H1 (cell line): ENCODE results near the gene AMN. TPM values are rescaled to one million over a fixed set of nuclear protein-coding genes. Genes with fewer than 3 reads are reported as not detected.

Experiments used
- CTCF ChIA-PET: fragments of 300-600 bp; sonication (Branson Sonifier 250); formaldehyde crosslinking; loops from one replicate; lab custom pipeline; 2021; ENCODE audit not compliant: partially characterized antibody; lab: Charles Lee
- POLR2A ChIA-PET: fragments of 300-600 bp; sonication (Branson Sonifier 250); formaldehyde crosslinking; loops from one replicate; lab custom pipeline; 2021; ENCODE audit warnings: inconsistent platforms; ENCODE audit not compliant: partially characterized antibody; lab: Charles Lee
- DNase-seq, 2 experiments: peaks; one replicate each; pipeline versions ENCODE4 v3.0.0 to v3.0.0-alpha.2; 2010 to 2022; ENCODE audit warnings: low spot score in 2 of 2, low read depth in 1 of 2, mixed read lengths in 1 of 2
- FAIRE-seq: peaks from 2 replicates; lab custom pipeline; 2011; peaks lifted over from hg19 to GRCh38; lab: Jason Lieb, UNC
- H2AFZ ChIP-seq: 2 replicates; pipeline ENCODE4 v1.8.1; 2012; ENCODE audit warnings: low read length, inconsistent platforms
- H2AK5ac ChIP-seq: 2 replicates; pipeline ENCODE4 v1.6.1; 2013; ENCODE audit warnings: low read depth, low read length
- H2BK120ac ChIP-seq: replicated peaks from 2 replicates; pipeline ENCODE3; 2013; ENCODE audit warnings: low read depth, low read length, inconsistent platforms
- H2BK12ac ChIP-seq: 2 replicates; pipeline ENCODE4 v1.6.1; 2013; ENCODE audit warnings: low read depth, low read length
- H2BK15ac ChIP-seq: 2 replicates; pipeline ENCODE4 v1.6.1; 2013; ENCODE audit warnings: low read length
- H2BK20ac ChIP-seq: 2 replicates; pipeline ENCODE4 v1.6.1; 2013; ENCODE audit warnings: low read length
- H2BK5ac ChIP-seq: 2 replicates; pipeline ENCODE4 v1.6.1; 2013; ENCODE audit warnings: low read depth, low read length
- H3K14ac ChIP-seq: 2 replicates; pipeline ENCODE4 v1.6.1; 2013; ENCODE audit warnings: inconsistent platforms; ENCODE audit not compliant: insufficient read length
- H3K18ac ChIP-seq: 2 replicates; pipeline ENCODE4 v1.6.1; 2013; ENCODE audit warnings: low read length; ENCODE audit errors: extremely low read depth
- H3K23ac ChIP-seq: 2 replicates; pipeline ENCODE4 v1.6.1; 2013; ENCODE audit warnings: inconsistent platforms; ENCODE audit not compliant: insufficient read length
- H3K23me2 ChIP-seq: 2 replicates; pipeline ENCODE4 v1.6.1; 2013; ENCODE audit warnings: low read depth, low read length
- H3K27ac ChIP-seq: 2 replicates; pipeline ENCODE4 v1.6.1; 2011; ENCODE audit warnings: low read depth, low read length, inconsistent platforms
- H3K27me3 ChIP-seq, 4 experiments: replicated peaks in 1 of 4; 1 replicate in 1 of 4; 2 replicates in 3 of 4; pipeline versions ENCODE4 v1.6.1 to v1.8.1; 2011 to 2013; ENCODE audit warnings: low read length in 3 of 4, mild to moderate bottlenecking in 3 of 4, inconsistent platforms in 2 of 4, mixed read lengths in 2 of 4, moderate library complexity in 1 of 4; ENCODE audit not compliant: control insufficient read depth in 3 of 4, insufficient read depth in 3 of 4; ENCODE audit errors: extremely low read depth in 1 of 4
- H3K36me3 ChIP-seq, 4 experiments: 2 replicates each; pipeline versions ENCODE4 v1.6.1 to v1.8.1; 2011 to 2013; ENCODE audit warnings: mild to moderate bottlenecking in 4 of 4, low read length in 3 of 4, moderate library complexity in 2 of 4, control low read depth in 1 of 4, inconsistent platforms in 1 of 4; ENCODE audit not compliant: insufficient read depth in 4 of 4, control insufficient read depth in 2 of 4
- H3K4ac ChIP-seq: replicated peaks from 2 replicates; pipeline ENCODE3; 2013; ENCODE audit warnings: low read length, low read depth, mixed read lengths, inconsistent platforms; ENCODE audit not compliant: insufficient read length
- H3K4me1 ChIP-seq, 4 experiments: replicated peaks in 1 of 4; 1 replicate in 1 of 4; 2 replicates in 3 of 4; pipeline versions ENCODE4 v1.6.1 to v1.8.1; 2011 to 2013; ENCODE audit warnings: low read length in 3 of 4, inconsistent platforms in 2 of 4, mixed read lengths in 1 of 4; ENCODE audit not compliant: insufficient read depth in 4 of 4, control insufficient read depth in 3 of 4
- H3K4me2 ChIP-seq, 2 experiments: 2 replicates each; pipeline versions ENCODE4 v1.6.1 to v1.8.1; 2011 to 2013; ENCODE audit warnings: low read depth in 2 of 2, low read length in 2 of 2, control low read depth in 1 of 2, inconsistent platforms in 1 of 2, mild to moderate bottlenecking in 1 of 2; ENCODE audit not compliant: insufficient read depth in 1 of 2
- H3K4me3 ChIP-seq, 4 experiments: fragments of 200-600, 300-600 bp in 1 of 4; sonication (generic), shearing (Covaris generic), sonication (Bioruptor Twin) in 1 of 4; 2 replicates each; pipeline versions ENCODE4 v1.5.1 to v1.8.1; 2011 to 2016; ENCODE audit warnings: low read length in 4 of 4, low read depth in 3 of 4, control low read depth in 2 of 4, inconsistent platforms in 2 of 4, mild to moderate bottlenecking in 2 of 4, mixed read lengths in 1 of 4, moderate library complexity in 1 of 4; ENCODE audit not compliant: insufficient read depth in 2 of 4; ENCODE audit errors: extremely low read depth in 1 of 4
- H3K56ac ChIP-seq: replicated peaks from 2 replicates; pipeline ENCODE3; 2013; ENCODE audit warnings: low read depth, mild to moderate bottlenecking, mixed read lengths, low read length, inconsistent platforms; ENCODE audit not compliant: insufficient read length
- H3K79me1 ChIP-seq: 2 replicates; pipeline ENCODE4 v1.6.1; 2013; ENCODE audit warnings: low read depth, low read length, control low read depth
- H3K79me2 ChIP-seq, 2 experiments: 2 replicates each; pipeline versions ENCODE4 v1.6.1 to v1.8.1; 2012 to 2013; ENCODE audit warnings: low read length in 2 of 2, mild to moderate bottlenecking in 2 of 2, inconsistent platforms in 1 of 2; ENCODE audit not compliant: insufficient read depth in 2 of 2, control insufficient read depth in 1 of 2
- H3K9ac ChIP-seq, 4 experiments: replicated peaks in 1 of 4; 1 replicate in 1 of 4; 2 replicates in 3 of 4; pipeline versions ENCODE4 v1.6.1 to v1.8.1; 2011 to 2013; ENCODE audit warnings: low read depth in 3 of 4, low read length in 3 of 4, control low read depth in 2 of 4, mild to moderate bottlenecking in 2 of 4, moderate library complexity in 2 of 4, inconsistent platforms in 1 of 4; ENCODE audit errors: extremely low read depth in 1 of 4
- H3K9me3 ChIP-seq, 2 experiments: 2 replicates each; pipeline versions ENCODE4 v1.6.1 to v1.8.1; 2012 to 2013; ENCODE audit warnings: mild to moderate bottlenecking in 2 of 2, moderate library complexity in 2 of 2, control low read depth in 1 of 2, inconsistent platforms in 1 of 2, low read depth in 1 of 2, low read length in 1 of 2, mixed read lengths in 1 of 2; ENCODE audit not compliant: insufficient read depth in 2 of 2
- H4K20me1 ChIP-seq, 2 experiments: replicated peaks in 1 of 2; 2 replicates each; pipeline versions ENCODE3 to v1.8.1; 2011 to 2013; ENCODE audit warnings: inconsistent platforms in 2 of 2, low read length in 2 of 2, mild to moderate bottlenecking in 1 of 2; ENCODE audit not compliant: insufficient read depth in 2 of 2, control insufficient read depth in 1 of 2
- H4K5ac ChIP-seq: 2 replicates; pipeline ENCODE4 v1.6.1; 2013; ENCODE audit warnings: low read length, low read depth, mixed read lengths, inconsistent platforms; ENCODE audit not compliant: insufficient read length
- H4K8ac ChIP-seq: 2 replicates; pipeline ENCODE4 v1.8.0; 2013; ENCODE audit warnings: mild to moderate bottlenecking, moderate library complexity, low read length, inconsistent platforms; ENCODE audit not compliant: insufficient read depth; ENCODE audit errors: extremely low read depth
- H4K91ac ChIP-seq: replicated peaks from 2 replicates; pipeline ENCODE3; 2013; ENCODE audit warnings: low read length, mixed read lengths, inconsistent platforms; ENCODE audit not compliant: insufficient read length
- CEBPB ChIP-seq: IDR thresholded peaks from 2 replicates; pipeline ENCODE4 v1.6.1; 2012; ENCODE audit warnings: low read depth, low read length
- CTBP2 ChIP-seq: IDR thresholded peaks from 2 replicates; pipeline ENCODE4 v1.7.0; 2011; ENCODE audit warnings: borderline replicate concordance, mild to moderate bottlenecking, moderate library complexity, mixed read lengths, low read length; ENCODE audit not compliant: insufficient read depth, insufficient read length
- MAFK ChIP-seq: IDR thresholded peaks from 2 replicates; pipeline ENCODE4 v1.6.1; 2012; ENCODE audit warnings: low read depth, mild to moderate bottlenecking, improper control_type of control experiment, low read length
- RAD21 ChIP-seq, 2 experiments: IDR thresholded peaks in 1 of 2; conservative IDR thresholded peaks in 1 of 2; 2 replicates each; pipeline ENCODE4 v1.6.1; 2011; ENCODE audit warnings: low read depth in 2 of 2, low read length in 2 of 2, improper control_type of control experiment in 1 of 2, inconsistent platforms in 1 of 2, mild to moderate bottlenecking in 1 of 2, moderate library complexity in 1 of 2
- RBBP5 ChIP-seq: IDR thresholded peaks from 2 replicates; pipeline ENCODE4 v1.7.1; 2012; ENCODE audit warnings: low read depth, mild to moderate bottlenecking, inconsistent platforms, low read length, moderate library complexity, borderline replicate concordance
- SIRT6 ChIP-seq: IDR thresholded peaks from one replicate; pipeline ENCODE4 v1.7.1; 2012; ENCODE audit warnings: low read length, inconsistent platforms
- SIX5 ChIP-seq: IDR thresholded peaks from 2 replicates; pipeline ENCODE4 v1.6.1; 2011; ENCODE audit warnings: mild to moderate bottlenecking, low read depth, low read length
- ZNF274 ChIP-seq: IDR thresholded peaks from 2 replicates; pipeline ENCODE4 v1.7.0; 2012; ENCODE audit warnings: low read length, borderline replicate concordance; ENCODE audit errors: extremely low read depth
- WGBS, 2 experiments: shearing (Covaris generic) in 1 of 2; methylation state at CpG; one replicate each; pipeline versions ENCODE4 v1.1.6 to v1.1.7; 2013 to 2015; ENCODE audit warnings: low lambda C conversion rate in 2 of 2, mixed read lengths in 2 of 2, inconsistent platforms in 1 of 2, low coverage in 1 of 2, missing lambda C conversion rate in 1 of 2; ENCODE audit not compliant: insufficient replicate concordance in 2 of 2, insufficient coverage in 1 of 2, insufficient read length in 1 of 2; ENCODE audit errors: extremely low coverage in 1 of 2, missing lambda C conversion rate in 1 of 2; 5-methylcytosine and 5-hydroxymethylcytosine counted together
- polyA plus RNA-seq, 7 experiments: library from polyadenylated mRNA; depleted of rRNA in 3 of 7; stranded (reverse) in 5 of 7; unstranded in 2 of 7; fragments of >200 nt in 5 of 7; fragments of 200-250 nt in 2 of 7; gene quantifications; 1 replicate in 5 of 7; 2 replicates in 1 of 7; 4 replicates in 1 of 7; pipeline versions ENCODE4 v1.2.1 to v1.2.3, GENCODE V29; 2011 to 2013; ENCODE audit warnings: missing spikeins in 2 of 7, mixed read lengths in 2 of 7
- total RNA-seq: library from RNA; stranded (reverse); fragmentation: NEBNext Ultra II Directional; extraction: Animal tissue kit (Norgen Biotek cat#: 25700); gene quantifications from 2 replicates; pipeline ENCODE4 v1.2.1, GENCODE V29; 2021

Gene AMN
- total and polyA plus RNA-seq, 2 of the 8 experiments (the other 6 are each of a cell fraction or from before 2014, with no cell fraction given): 0.77 to 1.5 TPM

GRCh38 chr14:102939329-102939728 is 16.9 kb downstream of the AMN start:
- H3K56ac ChIP-seq: no peak overlapping the region
- no peak overlapping the region; the same call in 1 of the 2 replicates for H4K8ac ChIP-seq
- H3K14ac ChIP-seq: no peak overlapping the region
- TF ChIP-seq CEBPB (no peak), MAFK (no peak), RBBP5 (no peak), SIRT6 (no peak), RAD21 (IDR thresholded peaks at IDR 0.05 in 1 of 2, conservative IDR thresholded peaks at IDR 0.05 in 1 of 2; ENCODE audit: low read depth in 2 of 2, low read length in 2 of 2) (no peak), CTBP2 (no peak), ZNF274 (no peak), SIX5 (no peak)
- TF ChIP-seq, all 59 proteins: peak for 0
- H3K23ac ChIP-seq: no peak overlapping the region
- no peak overlapping the region for H4K5ac ChIP-seq
- ChIA-PET CTCF (no interaction called here), POLR2A (no interaction called here)
- H3K27me3 ChIP-seq: no peaks in the 10 kb centered on the region
- no peaks in the 10 kb centered on the region for H3K23me2 ChIP-seq
- H2BK120ac ChIP-seq: no peak overlapping the region
- H3K9ac ChIP-seq: no peak overlapping the region
- no peak overlapping the region for H2AFZ ChIP-seq
- no peak for DNase-seq
- FAIRE-seq: no peak
- no peak overlapping the region for H2BK20ac ChIP-seq
- H3K4ac ChIP-seq: no peak overlapping the region
- no peak overlapping the region for H2BK5ac ChIP-seq
- H3K4me1 ChIP-seq: no peaks in the 10 kb centered on the region
- H3K4me2 ChIP-seq: no peak overlapping the region
- H3K36me3 ChIP-seq: peaks cover 5 to 43% (median 19%) of the 10 kb centered on the region in 4 experiments
- WGBS, 2 experiments: 92% methylated on average over 18 of the region's 18 CpGs; no CpG with 5 or more reads in 1 of the 2 experiments
- no peaks in the 10 kb centered on the region for H3K9me3 ChIP-seq
- H2AK5ac ChIP-seq: no peak overlapping the region
- no peak overlapping the region for H3K27ac ChIP-seq
- no peak overlapping the region for H2BK12ac ChIP-seq
- no peaks in the 10 kb centered on the region for H3K79me2 ChIP-seq
- H3K79me1 ChIP-seq: no peaks in the 10 kb centered on the region
- H4K20me1 ChIP-seq: peaks cover 0 to 6% of the 10 kb centered on the region in 2 experiments
- no peak overlapping the region for H4K91ac ChIP-seq
- H3K4me3 ChIP-seq: no peak overlapping the region
- no peak overlapping the region for H2BK15ac ChIP-seq
- no peak overlapping the region for H3K18ac ChIP-seq
